Measurements from ENCODE around the gene PTPN9.

The PTPN9 gene

DNA sequence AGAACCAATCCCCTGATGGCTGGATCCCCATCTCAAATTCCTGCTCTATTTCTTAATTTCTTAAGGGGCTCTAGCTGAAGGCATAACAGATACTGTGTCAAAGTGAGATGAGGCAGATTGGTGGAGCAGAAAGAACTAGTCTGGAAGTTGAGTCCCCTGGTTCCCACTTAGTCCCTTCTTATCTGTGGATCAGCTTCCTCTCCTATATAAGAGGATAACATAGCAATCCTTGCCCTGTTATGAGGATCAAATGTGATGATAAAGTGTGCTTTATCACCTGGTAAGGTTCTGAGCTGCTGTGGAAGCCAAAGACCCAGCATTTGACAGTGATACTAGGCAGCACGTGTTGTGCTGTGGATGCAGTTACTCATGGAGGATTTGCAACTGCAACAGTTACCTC, 119.5 kb downstream of the PTPN9 start:
- peaks cover 7% of the 10 kb centered on the region for H3K4me1 ChIP-seq (ENCODE audit: low read length)
- no peak overlapping the region for H3K27ac ChIP-seq (ENCODE audit: low read length)
- no peaks in the 10 kb centered on the region for H3K36me3 ChIP-seq (replicated peaks; ENCODE audit: low read depth, low read length)
- no peak overlapping the region for H2AFZ ChIP-seq (ENCODE audit: low read depth, low read length)
- H3K4me2 ChIP-seq (ENCODE audit: low read length): no peak overlapping the region
- no peaks in the 10 kb centered on the region for H3K27me3 ChIP-seq (ENCODE audit: low read depth, low read length)
- no peaks in the 10 kb centered on the region for H3K9me3 ChIP-seq (ENCODE audit: insufficient read depth, low read length)
- TF ChIP-seq, protein P1, sequence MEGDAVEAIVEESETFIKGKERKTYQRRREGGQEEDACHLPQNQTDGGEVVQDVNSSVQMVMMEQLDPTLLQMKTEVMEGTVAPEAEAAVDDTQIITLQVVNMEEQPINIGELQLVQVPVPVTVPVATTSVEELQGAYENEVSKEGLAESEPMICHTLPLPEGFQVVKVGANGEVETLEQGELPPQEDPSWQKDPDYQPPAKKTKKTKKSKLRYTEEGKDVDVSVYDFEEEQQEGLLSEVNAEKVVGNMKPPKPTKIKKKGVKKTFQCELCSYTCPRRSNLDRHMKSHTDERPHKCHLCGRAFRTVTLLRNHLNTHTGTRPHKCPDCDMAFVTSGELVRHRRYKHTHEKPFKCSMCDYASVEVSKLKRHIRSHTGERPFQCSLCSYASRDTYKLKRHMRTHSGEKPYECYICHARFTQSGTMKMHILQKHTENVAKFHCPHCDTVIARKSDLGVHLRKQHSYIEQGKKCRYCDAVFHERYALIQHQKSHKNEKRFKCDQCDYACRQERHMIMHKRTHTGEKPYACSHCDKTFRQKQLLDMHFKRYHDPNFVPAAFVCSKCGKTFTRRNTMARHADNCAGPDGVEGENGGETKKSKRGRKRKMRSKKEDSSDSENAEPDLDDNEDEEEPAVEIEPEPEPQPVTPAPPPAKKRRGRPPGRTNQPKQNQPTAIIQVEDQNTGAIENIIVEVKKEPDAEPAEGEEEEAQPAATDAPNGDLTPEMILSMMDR (IDR thresholded peaks at IDR 0.05; ENCODE audit: low read depth, low read length): no peak
- TF ChIP-seq EZH2phosphoT487 (IDR thresholded peaks at IDR 0.05; ENCODE audit: low read depth): no peak
- no peak overlapping the region for H3K4me3 ChIP-seq (ENCODE audit: low read length)
- H3K79me2 ChIP-seq (ENCODE audit: low read length): peaks cover 7% of the 10 kb centered on the region; the same call in 1 of the 2 replicates
- no peaks in the 10 kb centered on the region for H4K20me1 ChIP-seq (ENCODE audit: insufficient read depth, low read length)
- no peak overlapping the region for H3K9ac ChIP-seq (ENCODE audit: low read length)

- peak overlapping the region; percentile 87; the same call in 1 of the 2 replicates for H3K4me3 ChIP-seq (ENCODE audit: low read length)
- no peak for TF ChIP-seq EZH2phosphoT487 (IDR thresholded peaks at IDR 0.05; ENCODE audit: low read depth)
- TF ChIP-seq, protein P1 (IDR thresholded peaks at IDR 0.05; ENCODE audit: low read depth, low read length): no peak
- peak overlapping the region; percentile 92 for H3K4me2 ChIP-seq (ENCODE audit: low read length)
- no peak overlapping the region for H2AFZ ChIP-seq (ENCODE audit: low read depth, low read length)
- H3K9me3 ChIP-seq (ENCODE audit: insufficient read depth, low read length): no peaks in the 10 kb centered on the region
- H3K27ac ChIP-seq (ENCODE audit: low read length): no peak overlapping the region
- H3K4me1 ChIP-seq (ENCODE audit: low read length): peaks cover 7% of the 10 kb centered on the region
- H3K27me3 ChIP-seq (ENCODE audit: low read depth, low read length): no peaks in the 10 kb centered on the region
- peaks cover 23% of the 10 kb centered on the region for H3K79me2 ChIP-seq (ENCODE audit: low read length)
- H3K36me3 ChIP-seq (replicated peaks; ENCODE audit: low read depth, low read length): no peaks in the 10 kb centered on the region
- H4K20me1 ChIP-seq (ENCODE audit: insufficient read depth, low read length): 0 out of 2 replicates have a peak, but pooled peaks cover 2% of the 10 kb centered on the region
- H3K9ac ChIP-seq (ENCODE audit: low read length): peak overlapping the region; percentile 86; the same call in 1 of the 2 replicates
These were observed 122.4 kb downstream of the PTPN9 start for GRCh38 chr15:75456710-75457109.

- Histone ChIP-seq H3K4me3 (ENCODE audit: low read length) (peak overlapping the region; percentile 87), H3K79me2 (ENCODE audit: low read length) (peaks cover 23% of the 10 kb centered on the region), H3K9me3 (ENCODE audit: insufficient read depth, low read length) (no peaks in the 10 kb centered on the region), H2AFZ (ENCODE audit: low read depth, low read length) (peak overlapping the region; percentile 87), H3K27ac (ENCODE audit: low read length) (peak overlapping the region; percentile 27), H3K9ac (ENCODE audit: low read length) (peak overlapping the region; percentile 86), H3K27me3 (ENCODE audit: low read depth, low read length) (no peaks in the 10 kb centered on the region), H3K36me3 (replicated peaks; ENCODE audit: low read depth, low read length) (no peaks in the 10 kb centered on the region), H3K4me1 (ENCODE audit: low read length) (peaks cover 7% of the 10 kb centered on the region), H3K4me2 (ENCODE audit: low read length) (peak overlapping the region; percentile 92), H4K20me1 (ENCODE audit: insufficient read depth, low read length) (0 out of 2 replicates have a peak, but pooled peaks cover 2% of the 10 kb centered on the region)
- TF ChIP-seq, protein P1 (IDR thresholded peaks at IDR 0.05; ENCODE audit: low read depth, low read length): no peak
- TF ChIP-seq EZH2phosphoT487 (IDR thresholded peaks at IDR 0.05; ENCODE audit: low read depth): no peak
These were observed 123.1 kb downstream of the PTPN9 start for GRCh38 chr15:75455982-75456531.

DNA sequence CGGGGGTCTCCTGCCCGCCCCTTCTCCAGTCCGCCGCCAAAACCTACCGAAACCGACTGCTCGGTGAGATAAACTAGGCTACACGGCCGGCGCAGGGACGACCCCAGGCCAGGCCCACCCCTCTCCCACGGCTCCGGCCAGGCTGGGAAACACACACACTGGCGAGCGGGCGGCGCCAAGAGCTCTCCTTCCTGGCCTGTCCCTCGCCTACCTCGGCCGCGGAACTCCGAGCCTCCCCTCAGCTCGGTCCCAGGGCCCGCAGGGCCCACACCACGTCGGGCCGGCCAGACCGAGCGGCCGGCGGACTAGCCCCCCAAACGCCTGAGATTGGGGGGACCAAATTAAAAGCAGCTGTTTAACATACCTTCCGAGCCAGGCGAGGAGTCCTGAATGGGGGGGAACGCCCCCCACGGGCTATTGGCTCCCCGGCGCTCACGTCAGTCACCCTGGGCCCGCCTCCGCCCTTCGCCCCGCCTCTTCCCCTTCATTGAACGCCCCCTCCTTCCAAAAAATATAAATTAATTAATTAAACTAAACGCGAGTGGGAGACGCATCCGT, 123.6 kb downstream of the PTPN9 start:
- H3K27me3 ChIP-seq (ENCODE audit: low read depth, low read length): no peaks in the 10 kb centered on the region
- no peaks in the 10 kb centered on the region for H3K36me3 ChIP-seq (replicated peaks; ENCODE audit: low read depth, low read length)
- peak overlapping the region; percentile 87 for H2AFZ ChIP-seq (ENCODE audit: low read depth, low read length)
- no peaks in the 10 kb centered on the region for H3K9me3 ChIP-seq (ENCODE audit: insufficient read depth, low read length)
- peaks cover 7% of the 10 kb centered on the region for H3K4me1 ChIP-seq (ENCODE audit: low read length)
- TF ChIP-seq EZH2phosphoT487 (IDR thresholded peaks at IDR 0.05; ENCODE audit: low read depth): no peak
- TF ChIP-seq, protein P1 (IDR thresholded peaks at IDR 0.05; ENCODE audit: low read depth, low read length): no peak
- peak overlapping the region; percentile 86 for H3K9ac ChIP-seq (ENCODE audit: low read length)
- peaks cover 3% of the 10 kb centered on the region for H4K20me1 ChIP-seq (ENCODE audit: insufficient read depth, low read length)
- peak overlapping the region; percentile 82 for H3K27ac ChIP-seq (ENCODE audit: low read length)
- peaks cover 24% of the 10 kb centered on the region for H3K79me2 ChIP-seq (ENCODE audit: low read length)
- peak overlapping the region; percentile 92 for H3K4me2 ChIP-seq (ENCODE audit: low read length)
- H3K4me3 ChIP-seq (ENCODE audit: low read length): peak overlapping the region; percentile 87

Measured in OCI-LY3 (cell line).